H1 (cell line): ENCODE results near the gene UBN2. TPM values are rescaled to one million over a fixed set of nuclear protein-coding genes. Genes with fewer than 3 reads are reported as not detected.

Experiments used
- ATF2 ChIP-seq: IDR thresholded peaks from 2 replicates; pipeline ENCODE4 v1.6.1; 2012; ENCODE audit warnings: low read length, inconsistent platforms
- ATF3 ChIP-seq: IDR thresholded peaks from 2 replicates; pipeline ENCODE4 v1.6.1; 2011; ENCODE audit warnings: low read depth, mild to moderate bottlenecking, low read length; ENCODE audit not compliant: insufficient read depth
- CHD7 ChIP-seq: fragments of 300-600 bp; sonication (generic); IDR thresholded peaks from 2 replicates; pipeline ENCODE4 v1.7.1; 2012; ENCODE audit warnings: low read length, moderate library complexity, mild to moderate bottlenecking, inconsistent platforms; ENCODE audit not compliant: insufficient replicate concordance
- E2F6 ChIP-seq: IDR thresholded peaks from 2 replicates; pipeline ENCODE4 v1.6.1; 2012; ENCODE audit warnings: inconsistent platforms
- TAF7 ChIP-seq: optimal IDR thresholded peaks from 2 replicates; pipeline ENCODE3; 2011; ENCODE audit warnings: low read depth, mild to moderate bottlenecking, inconsistent platforms, low read length, moderate library complexity, borderline replicate concordance
- ZNF274 ChIP-seq: IDR thresholded peaks from 2 replicates; pipeline ENCODE4 v1.7.0; 2012; ENCODE audit warnings: low read length, borderline replicate concordance; ENCODE audit errors: extremely low read depth
- polyA plus RNA-seq, 7 experiments: library from polyadenylated mRNA; depleted of rRNA in 3 of 7; stranded (reverse) in 5 of 7; unstranded in 2 of 7; fragments of >200 nt in 5 of 7; fragments of 200-250 nt in 2 of 7; gene quantifications; 1 replicate in 5 of 7; 2 replicates in 1 of 7; 4 replicates in 1 of 7; pipeline versions ENCODE4 v1.2.1 to v1.2.3, GENCODE V29; 2011 to 2013; ENCODE audit warnings: missing spikeins in 2 of 7, mixed read lengths in 2 of 7
- total RNA-seq: library from RNA; stranded (reverse); fragmentation: NEBNext Ultra II Directional; extraction: Animal tissue kit (Norgen Biotek cat#: 25700); gene quantifications from 2 replicates; pipeline ENCODE4 v1.2.1, GENCODE V29; 2021

The UBN2 gene
- total and polyA plus RNA-seq, 2 of the 8 experiments (the other 6 are each of a cell fraction or from before 2014, with no cell fraction given): 4.1 to 39.6 TPM

- TF ChIP-seq CHD7: no peak
- no peak for TF ChIP-seq ZNF274
- no peak for TF ChIP-seq ATF2
- no peak for TF ChIP-seq E2F6
- TF ChIP-seq ATF3: no peak
- TF ChIP-seq TAF7: no peak
These were observed 99.4 kb downstream of the UBN2 start (continued) for GRCh38 chr7:139330333-139331030.
